ENCODE measurements around the gene SLC26A1.

The SLC26A1 gene

DNA sequence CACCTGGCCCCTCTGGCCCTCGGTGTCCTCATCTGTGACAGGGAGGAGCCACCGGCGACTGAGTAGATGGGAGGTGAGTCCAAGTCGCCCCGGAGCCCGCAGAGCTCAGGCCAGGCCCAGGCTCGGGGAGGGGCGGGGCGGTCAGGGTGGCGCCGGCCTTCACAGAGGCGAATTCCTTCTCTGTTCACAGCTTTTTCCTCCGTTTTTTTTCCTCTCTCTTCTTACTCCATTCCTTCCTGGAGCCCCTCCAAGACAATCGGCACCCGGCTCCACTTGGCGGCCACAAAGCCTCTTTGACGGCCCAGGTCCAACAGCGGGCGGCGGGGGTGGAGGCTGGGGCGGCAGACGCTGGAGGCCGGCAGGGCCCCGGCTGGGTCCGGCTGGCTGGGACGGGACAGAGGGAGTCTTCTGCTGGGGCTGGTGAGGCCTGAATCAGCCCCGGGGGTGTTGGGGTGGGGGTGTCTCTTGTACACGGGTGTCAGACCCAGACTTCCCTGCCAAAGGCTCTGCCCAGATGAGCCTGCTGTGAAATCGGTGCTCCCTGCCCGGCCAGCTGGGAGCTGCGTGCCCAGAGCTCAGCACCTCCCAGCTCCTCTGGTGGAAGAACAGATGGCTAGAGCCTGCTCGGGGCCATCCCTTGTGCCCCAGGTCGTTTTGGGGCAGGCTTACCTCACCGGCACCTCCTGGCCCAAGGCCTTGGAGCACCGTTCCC is 40.8 kb upstream of the SLC26A1 start:
- Histone ChIP-seq H3K27me3 (ENCODE audit: control insufficient read depth in 3 of 3, insufficient read depth in 3 of 3, low read depth in 1 of 3, low read length in 3 of 3) (peaks cover 0 to 7% (median 0%) of the 10 kb centered on the region in 3 experiments), H2AK5ac (ENCODE audit: low read depth, low read length) (peak overlapping the region; percentile 100), H3K4ac (ENCODE audit: low read length) (peak overlapping the region; percentile 89), H3K4me2 (ENCODE audit: insufficient read depth, low read length, poor library complexity, severe bottlenecking) (no peak overlapping the region), H3K4me3 (ENCODE audit: low read length in 2 of 2) (peak overlapping the region in 1 of 2 donors; percentile 48), H3K18ac (ENCODE audit: low read length) (peak overlapping the region; percentile 93), H4K8ac (ENCODE audit: low read depth, low read length) (no peak overlapping the region), H3K9ac (ENCODE audit: low read depth, low read length, poor library complexity) (peak overlapping the region; percentile 60), H3K4me1 (ENCODE audit: control insufficient read depth in 2 of 2, insufficient read depth in 1 of 2, low read depth in 1 of 2, low read length in 2 of 2) (peaks cover 26 to 32% of the 10 kb centered on the region in 2 donors), H3K36me3 (replicated peaks in 1 of 2; ENCODE audit: control insufficient read depth in 2 of 2, insufficient read depth in 2 of 2, low read length in 2 of 2) (no peaks in the 10 kb centered on the region), H3K14ac (ENCODE audit: low read length) (peak overlapping the region; percentile 38), H3K79me1 (ENCODE audit: low read depth, low read length) (no peaks in the 10 kb centered on the region), H3K9me3 (replicated peaks in 1 of 2; ENCODE audit: control insufficient read depth in 2 of 2, insufficient read depth in 1 of 2, low read depth in 1 of 2, low read length in 2 of 2) (no peaks in the 10 kb centered on the region), H2BK5ac (ENCODE audit: low read length) (peak overlapping the region; percentile 90), H2BK12ac (ENCODE audit: low read length) (peak overlapping the region; percentile 94), H2BK120ac (ENCODE audit: low read depth, low read length) (peak overlapping the region; percentile 94), H3K23ac (ENCODE audit: low read depth, low read length, poor library complexity) (peak overlapping the region; percentile 95), H4K91ac (ENCODE audit: low read depth, low read length, poor library complexity) (peak overlapping the region; percentile 72), H2AFZ (ENCODE audit: low read length) (no peak overlapping the region), H2BK15ac (ENCODE audit: low read length) (peak overlapping the region; percentile 96), H3K27ac (replicated peaks; ENCODE audit: low read length) (no peak overlapping the region)
- no CpG with 5 or more reads among the region's 35 CpGs for WGBS, 2 donors (ENCODE audit: extremely low coverage in 2 of 2, insufficient read length in 2 of 2, insufficient replicate concordance in 1 of 2)
- no peak for DNase-seq (ENCODE audit: low spot score)

DNA sequence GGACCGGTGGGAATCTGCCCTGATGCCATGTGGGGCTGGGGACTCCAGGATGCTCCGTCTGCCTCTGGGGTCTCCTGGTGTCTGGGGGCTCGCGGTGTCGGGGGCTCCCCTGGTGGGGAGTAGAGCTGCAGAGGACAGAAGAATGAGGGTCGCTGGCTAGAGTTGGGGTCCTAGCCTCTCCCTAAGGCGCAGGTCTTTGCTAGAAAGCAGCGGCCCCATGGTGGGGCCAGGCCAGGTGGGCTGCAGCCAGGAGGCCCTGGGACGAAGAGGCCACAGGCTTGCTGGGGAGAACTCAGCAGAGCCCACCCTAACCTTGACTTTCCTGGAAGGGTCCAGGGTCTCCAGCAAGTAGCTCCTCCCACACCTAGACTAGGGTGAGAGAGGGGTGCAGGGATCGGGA is 39.7 kb upstream of the SLC26A1 start:
- Histone ChIP-seq H4K91ac (ENCODE audit: low read depth, low read length, poor library complexity) (no peak overlapping the region), H3K4ac (ENCODE audit: low read length) (peak overlapping the region; percentile 55), H3K27ac (replicated peaks; ENCODE audit: low read length) (no peak overlapping the region), H3K4me3 (ENCODE audit: low read length in 2 of 2) (no peak overlapping the region), H3K27me3 (ENCODE audit: control insufficient read depth in 3 of 3, insufficient read depth in 3 of 3, low read depth in 1 of 3, low read length in 3 of 3) (peaks cover 0 to 7% (median 0%) of the 10 kb centered on the region in 3 experiments), H2AFZ (ENCODE audit: low read length) (no peak overlapping the region), H3K9ac (ENCODE audit: low read depth, low read length, poor library complexity) (no peak overlapping the region), H2BK120ac (ENCODE audit: low read depth, low read length) (no peak overlapping the region), H3K36me3 (replicated peaks in 1 of 2; ENCODE audit: control insufficient read depth in 2 of 2, insufficient read depth in 2 of 2, low read length in 2 of 2) (no peaks in the 10 kb centered on the region), H3K4me1 (ENCODE audit: control insufficient read depth in 2 of 2, insufficient read depth in 1 of 2, low read depth in 1 of 2, low read length in 2 of 2) (peaks cover 29 to 33% of the 10 kb centered on the region in 2 donors), H3K9me3 (replicated peaks in 1 of 2; ENCODE audit: control insufficient read depth in 2 of 2, insufficient read depth in 1 of 2, low read depth in 1 of 2, low read length in 2 of 2) (no peaks in the 10 kb centered on the region), H3K4me2 (ENCODE audit: insufficient read depth, low read length, poor library complexity, severe bottlenecking) (no peak overlapping the region), H4K8ac (ENCODE audit: low read depth, low read length) (no peak overlapping the region), H3K14ac (ENCODE audit: low read length) (no peak overlapping the region), H2AK5ac (ENCODE audit: low read depth, low read length) (peak overlapping the region; percentile 100), H2BK5ac (ENCODE audit: low read length) (peak overlapping the region; percentile 77), H3K18ac (ENCODE audit: low read length) (peak overlapping the region; percentile 78), H2BK15ac (ENCODE audit: low read length) (peak overlapping the region; percentile 96), H3K79me1 (ENCODE audit: low read depth, low read length) (no peaks in the 10 kb centered on the region), H2BK12ac (ENCODE audit: low read length) (peak overlapping the region; percentile 30), H3K23ac (ENCODE audit: low read depth, low read length, poor library complexity) (no peak overlapping the region)
- WGBS, 2 donors (ENCODE audit: extremely low coverage in 2 of 2, insufficient read length in 2 of 2, insufficient replicate concordance in 1 of 2) = no CpG with 5 or more reads among the region's 10 CpGs
- DNase-seq (ENCODE audit: low spot score) = no peak

DNA sequence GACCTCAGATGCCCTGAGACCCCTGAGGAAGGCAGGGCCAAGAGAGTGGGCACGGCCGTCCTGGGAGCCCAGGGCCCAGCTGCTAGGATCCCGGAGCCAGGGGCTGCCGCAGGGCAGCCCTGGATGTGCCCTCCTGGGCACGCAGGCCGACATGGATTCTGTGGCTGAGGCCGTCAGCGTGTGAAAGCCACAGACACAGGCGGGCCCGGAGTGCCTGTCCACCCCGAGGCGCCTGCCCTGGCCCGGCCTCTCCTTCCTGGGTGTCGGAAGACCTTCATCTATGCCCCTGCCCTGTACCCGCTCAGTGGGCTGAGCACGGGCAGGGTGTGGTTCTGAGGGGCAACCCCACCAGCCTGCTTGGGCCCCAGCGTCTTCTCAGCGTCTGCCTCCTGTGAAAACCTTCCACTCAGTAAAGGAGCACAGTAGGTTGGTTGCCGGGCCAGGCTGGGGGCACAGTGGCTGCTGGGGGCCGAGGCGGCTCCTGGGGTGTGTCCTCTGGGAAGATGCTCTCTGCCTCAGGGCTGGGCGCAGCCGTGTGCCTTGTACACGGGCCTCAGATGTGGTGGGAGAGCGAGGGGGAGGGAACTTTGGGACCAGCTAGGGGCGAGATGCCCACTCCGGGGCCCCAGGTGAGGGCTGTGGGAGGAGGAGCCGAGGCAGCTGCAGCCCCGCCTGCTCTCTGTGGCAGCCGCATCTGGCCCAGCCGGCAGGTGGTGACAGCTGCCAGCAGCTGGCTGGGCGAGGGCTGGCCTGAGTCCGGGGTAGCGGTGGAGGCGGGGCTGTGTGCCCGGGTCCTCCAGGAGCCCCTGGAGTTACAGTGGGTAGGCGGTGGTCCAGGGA is 39.0 kb upstream of the SLC26A1 start:
- Histone ChIP-seq H3K36me3 (replicated peaks in 1 of 2; ENCODE audit: control insufficient read depth in 2 of 2, insufficient read depth in 2 of 2, low read length in 2 of 2) (no peaks in the 10 kb centered on the region), H2AK5ac (ENCODE audit: low read depth, low read length) (peak overlapping the region; percentile 100), H3K18ac (ENCODE audit: low read length) (peak overlapping the region; percentile 48), H4K91ac (ENCODE audit: low read depth, low read length, poor library complexity) (peak overlapping the region; percentile 89), H2BK5ac (ENCODE audit: low read length) (peak overlapping the region; percentile 62), H3K23ac (ENCODE audit: low read depth, low read length, poor library complexity) (no peak overlapping the region), H3K27me3 (ENCODE audit: control insufficient read depth in 3 of 3, insufficient read depth in 3 of 3, low read depth in 1 of 3, low read length in 3 of 3) (peaks cover 0 to 7% (median 0%) of the 10 kb centered on the region in 3 experiments), H3K4me2 (ENCODE audit: insufficient read depth, low read length, poor library complexity, severe bottlenecking) (no peak overlapping the region), H3K4ac (ENCODE audit: low read length) (no peak overlapping the region), H3K4me1 (ENCODE audit: control insufficient read depth in 2 of 2, insufficient read depth in 1 of 2, low read depth in 1 of 2, low read length in 2 of 2) (peaks cover 24 to 38% of the 10 kb centered on the region in 2 donors), H3K9ac (ENCODE audit: low read depth, low read length, poor library complexity) (peak overlapping the region; percentile 60), H3K14ac (ENCODE audit: low read length) (peak overlapping the region; percentile 75), H3K27ac (replicated peaks; ENCODE audit: low read length) (no peak overlapping the region), H2AFZ (ENCODE audit: low read length) (no peak overlapping the region), H2BK12ac (ENCODE audit: low read length) (peak overlapping the region; percentile 30), H4K8ac (ENCODE audit: low read depth, low read length) (peak overlapping the region; percentile 43), H2BK120ac (ENCODE audit: low read depth, low read length) (no peak overlapping the region), H3K79me1 (ENCODE audit: low read depth, low read length) (no peaks in the 10 kb centered on the region), H3K9me3 (replicated peaks in 1 of 2; ENCODE audit: control insufficient read depth in 2 of 2, insufficient read depth in 1 of 2, low read depth in 1 of 2, low read length in 2 of 2) (no peaks in the 10 kb centered on the region), H3K4me3 (ENCODE audit: low read length in 2 of 2) (no peak overlapping the region), H2BK15ac (ENCODE audit: low read length) (peak overlapping the region; percentile 96)
- no CpG with 5 or more reads among the region's 37 CpGs for WGBS, 2 donors (ENCODE audit: extremely low coverage in 2 of 2, insufficient read length in 2 of 2, insufficient replicate concordance in 1 of 2)
- DNase-seq (ENCODE audit: low spot score) = no peak

DNA sequence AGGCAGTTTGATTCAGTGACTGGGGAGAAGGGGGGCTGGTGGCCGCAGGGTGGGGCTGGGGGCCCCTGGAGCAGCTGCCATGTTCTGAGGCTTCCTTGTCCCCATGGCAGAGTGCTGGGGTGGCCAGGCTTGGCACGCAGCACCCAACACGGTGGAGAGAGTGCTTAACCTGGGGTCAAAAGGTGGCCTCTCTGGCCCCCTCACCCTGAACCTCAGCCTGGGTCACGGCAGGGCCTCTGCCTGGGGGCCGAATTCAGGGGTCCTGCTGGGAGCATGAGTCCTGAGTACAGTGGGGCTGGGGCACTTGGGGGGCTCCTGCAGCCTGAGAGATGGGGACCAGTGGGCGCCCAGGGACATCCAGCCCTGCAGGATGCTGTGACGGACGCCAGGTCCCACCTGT is 38.1 kb upstream of the SLC26A1 start:
- WGBS, 2 donors (ENCODE audit: extremely low coverage in 2 of 2, insufficient read length in 2 of 2, insufficient replicate concordance in 1 of 2) = no CpG with 5 or more reads among the region's 8 CpGs
- Histone ChIP-seq H3K9me3 (replicated peaks in 1 of 2; ENCODE audit: control insufficient read depth in 2 of 2, insufficient read depth in 1 of 2, low read depth in 1 of 2, low read length in 2 of 2) (no peaks in the 10 kb centered on the region), H3K4ac (ENCODE audit: low read length) (no peak overlapping the region), H2BK15ac (ENCODE audit: low read length) (peak overlapping the region; percentile 96), H2BK12ac (ENCODE audit: low read length) (peak overlapping the region; percentile 30), H3K27me3 (ENCODE audit: control insufficient read depth in 3 of 3, insufficient read depth in 3 of 3, low read depth in 1 of 3, low read length in 3 of 3) (peaks cover 0 to 7% (median 0%) of the 10 kb centered on the region in 3 experiments), H3K18ac (ENCODE audit: low read length) (peak overlapping the region; percentile 51), H3K4me1 (ENCODE audit: control insufficient read depth in 2 of 2, insufficient read depth in 1 of 2, low read depth in 1 of 2, low read length in 2 of 2) (peaks cover 15 to 36% of the 10 kb centered on the region in 2 donors), H3K9ac (ENCODE audit: low read depth, low read length, poor library complexity) (no peak overlapping the region), H2AK5ac (ENCODE audit: low read depth, low read length) (peak overlapping the region; percentile 100), H3K27ac (replicated peaks; ENCODE audit: low read length) (no peak overlapping the region), H2BK120ac (ENCODE audit: low read depth, low read length) (no peak overlapping the region), H4K91ac (ENCODE audit: low read depth, low read length, poor library complexity) (no peak overlapping the region), H2BK5ac (ENCODE audit: low read length) (peak overlapping the region; percentile 62), H3K4me3 (ENCODE audit: low read length in 2 of 2) (no peak overlapping the region), H3K23ac (ENCODE audit: low read depth, low read length, poor library complexity) (peak overlapping the region; percentile 30), H3K79me1 (ENCODE audit: low read depth, low read length) (no peaks in the 10 kb centered on the region), H3K4me2 (ENCODE audit: insufficient read depth, low read length, poor library complexity, severe bottlenecking) (no peak overlapping the region), H4K8ac (ENCODE audit: low read depth, low read length) (no peak overlapping the region), H3K36me3 (replicated peaks in 1 of 2; ENCODE audit: control insufficient read depth in 2 of 2, insufficient read depth in 2 of 2, low read length in 2 of 2) (peaks cover 0 to 5% of the 10 kb centered on the region in 2 donors), H2AFZ (ENCODE audit: low read length) (no peak overlapping the region), H3K14ac (ENCODE audit: low read length) (peak overlapping the region; percentile 4)
- no peak for DNase-seq (ENCODE audit: low spot score)
